HG02678 (cell line): ENCODE measurements around the gene DPP6.

Source experiments
- ATAC-seq: cut with Tn5 transposase; IDR thresholded peaks from one replicate; pipeline ENCODE4 v1.9.1; 2021; ENCODE audit warnings: mild to moderate bottlenecking, moderate library complexity; ENCODE audit not compliant: unreplicated experiment

Gene DPP6

DNA sequence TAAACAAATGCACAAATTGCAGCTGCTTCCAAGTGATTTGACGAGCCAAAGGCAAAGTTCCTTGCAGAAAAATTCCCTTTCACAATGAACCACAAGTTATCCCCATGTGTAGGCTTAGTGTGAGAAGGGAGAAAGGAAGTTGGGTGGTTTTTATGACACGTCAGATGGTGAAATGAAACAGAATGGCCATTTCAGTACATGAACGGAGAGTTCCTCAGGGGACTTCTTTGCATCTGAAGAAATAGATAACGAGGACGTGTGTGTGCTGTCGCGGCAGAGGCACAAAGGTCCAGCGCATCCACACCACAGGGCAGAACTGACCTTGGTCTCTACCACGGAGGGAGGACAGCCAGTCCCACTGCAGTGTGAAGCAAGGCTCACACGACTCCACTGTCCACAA, 814.9 kb downstream of the DPP6 start:
- ATAC-seq = peak; percentile 52

DNA sequence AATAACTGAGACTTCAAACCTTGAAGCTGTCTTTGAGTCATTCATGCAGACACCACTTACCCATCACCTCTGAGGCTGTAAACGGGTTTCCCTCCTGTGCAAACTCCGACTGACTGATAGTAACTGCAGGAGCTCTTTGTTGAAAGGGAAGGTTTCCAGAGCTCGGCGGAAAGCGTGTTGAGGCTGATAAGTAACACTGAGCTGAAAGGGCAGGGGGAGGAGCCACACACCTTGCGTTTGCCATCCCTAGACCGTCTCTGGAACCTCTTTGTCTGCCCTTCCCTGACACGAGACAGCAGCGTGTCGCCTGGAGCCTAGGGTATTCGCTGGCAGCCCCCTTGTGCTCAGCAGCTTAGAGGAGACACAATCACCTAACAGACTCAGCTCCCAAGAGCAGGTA, 816.7 kb downstream of the DPP6 start:
- no peak for ATAC-seq

GRCh38 chr7:154869436-154869835, 817.2 kb downstream of the DPP6 start:
- no peak for ATAC-seq

DNA sequence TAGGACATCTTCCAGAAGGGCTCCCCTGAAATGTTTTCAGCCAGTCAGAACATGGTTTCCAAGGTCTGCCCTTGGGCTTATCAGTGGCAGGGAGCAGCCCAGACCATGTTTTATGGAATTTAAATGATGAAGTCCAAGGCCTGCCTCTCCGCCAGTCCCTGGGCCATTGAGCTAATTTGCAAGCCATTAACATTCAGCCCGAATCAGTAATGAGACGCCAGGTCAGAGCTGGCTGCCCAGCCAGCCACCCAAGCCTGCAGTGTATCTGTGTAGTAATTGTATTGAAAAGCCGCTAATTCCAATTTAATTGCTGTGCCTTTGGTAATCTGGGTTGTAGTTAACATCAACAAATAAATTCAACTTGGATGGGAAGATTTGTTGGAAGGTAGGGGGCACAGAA, 819.3 kb downstream of the DPP6 start:
- no peak for ATAC-seq

- no peak for ATAC-seq
These were observed 819.9 kb downstream of the DPP6 start for GRCh38 chr7:154871928-154872750.

- no peak for ATAC-seq
These were observed 820.8 kb downstream of the DPP6 start for GRCh38 chr7:154872811-154873499.

DNA sequence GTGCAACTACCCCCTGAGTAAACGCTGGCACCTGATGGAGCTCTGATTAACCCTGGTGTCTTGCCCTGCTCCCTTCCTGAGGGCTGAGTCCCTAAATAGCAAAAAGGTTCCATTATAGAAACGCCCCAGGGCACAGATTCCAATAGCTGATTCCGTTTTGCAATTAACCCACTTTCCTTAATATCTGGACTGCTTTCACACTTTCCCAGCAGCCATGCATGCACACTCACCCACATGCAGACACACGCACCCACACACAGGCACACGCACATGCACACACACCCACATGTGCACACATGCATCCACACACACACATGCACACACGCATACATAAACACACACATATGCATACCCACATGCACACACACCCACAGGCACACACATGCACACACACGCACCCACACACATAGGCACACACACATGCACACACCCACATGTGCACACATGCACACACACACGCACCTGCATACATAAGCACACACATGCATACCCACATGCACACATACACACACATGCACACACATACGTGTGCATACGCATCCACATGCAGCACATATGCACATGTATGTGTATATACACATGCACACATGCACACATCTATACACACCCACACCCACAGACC, 821.4 kb downstream of the DPP6 start:
- ATAC-seq = no peak

DNA sequence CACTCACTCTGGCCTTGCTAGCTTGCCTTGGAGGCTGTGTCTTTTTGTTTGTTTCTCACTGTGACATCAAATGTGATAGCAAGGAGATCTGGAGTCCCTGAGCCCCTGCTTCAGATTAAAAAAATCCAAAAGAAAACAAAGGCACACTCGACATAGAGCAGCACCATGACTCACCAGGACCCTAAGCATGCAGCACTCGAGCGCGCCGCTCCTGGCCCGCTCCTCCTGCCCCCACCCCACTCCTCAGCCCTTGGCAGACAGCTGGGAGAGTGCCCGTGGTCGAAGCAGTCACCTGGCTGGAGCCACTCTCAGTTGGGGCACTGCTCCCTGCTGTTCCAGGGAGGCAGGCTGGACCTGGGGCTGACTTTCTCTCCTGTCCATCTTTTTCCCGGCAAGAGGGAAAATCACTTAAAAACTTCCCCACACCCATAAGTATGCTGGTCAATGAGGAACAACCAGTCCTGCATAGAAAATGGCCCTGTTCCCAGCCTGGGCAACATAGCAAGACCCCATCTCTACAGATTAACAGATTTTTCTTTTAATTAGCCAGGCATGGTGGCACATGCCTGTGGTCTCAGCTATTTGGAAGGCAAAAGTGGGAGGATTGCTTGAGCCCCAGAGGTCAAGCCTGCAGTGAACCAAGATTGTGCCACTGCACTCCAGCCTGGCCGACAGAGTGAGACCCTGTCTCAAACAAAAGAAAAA, 822.4 kb downstream of the DPP6 start:
- no peak for ATAC-seq

GRCh38 chr7:154875297-154875696, 823.1 kb downstream of the DPP6 start:
- no peak for ATAC-seq

- ATAC-seq = no peak
These were observed 824.3 kb downstream of the DPP6 start for GRCh38 chr7:154876516-154876915.

DNA sequence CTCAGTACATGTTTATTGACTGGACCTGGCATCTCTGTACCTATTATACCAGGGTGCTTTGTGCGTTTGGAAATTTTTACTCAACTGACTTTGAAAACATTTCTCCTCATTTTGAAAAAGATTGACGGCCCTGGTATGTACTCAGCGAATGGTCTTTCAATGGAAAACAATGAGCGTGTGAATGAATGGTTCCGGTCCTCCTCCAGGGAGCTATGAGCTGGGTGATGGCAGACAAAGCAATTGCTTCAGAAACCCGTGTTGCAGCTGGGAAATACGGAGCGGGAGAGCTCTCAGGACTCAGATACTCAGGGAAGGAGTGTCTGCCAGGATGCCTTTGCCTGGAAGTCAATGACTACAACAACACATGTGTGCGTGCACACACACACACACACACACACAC, 824.8 kb downstream of the DPP6 start:
- no peak for ATAC-seq

DNA sequence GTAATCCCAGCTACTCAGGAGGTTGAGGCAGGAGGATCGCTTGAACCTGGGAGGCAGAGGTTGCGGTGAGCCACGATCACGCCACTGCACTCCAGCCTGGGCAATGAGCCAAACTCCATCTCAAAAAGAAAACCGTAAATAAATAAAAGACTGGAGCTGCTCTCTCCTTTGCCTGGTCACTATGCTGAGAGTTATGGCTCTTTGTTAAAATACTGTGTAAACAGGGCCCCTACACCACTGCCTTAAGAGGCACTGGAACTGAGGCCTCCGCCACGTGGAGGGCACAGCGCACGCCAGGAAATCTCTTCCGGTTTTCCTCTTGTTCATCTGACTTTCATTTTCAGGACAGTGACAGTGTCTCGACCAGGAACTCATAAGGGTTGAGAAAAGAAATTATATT, 827.4 kb downstream of the DPP6 start:
- ATAC-seq = no peak

DNA sequence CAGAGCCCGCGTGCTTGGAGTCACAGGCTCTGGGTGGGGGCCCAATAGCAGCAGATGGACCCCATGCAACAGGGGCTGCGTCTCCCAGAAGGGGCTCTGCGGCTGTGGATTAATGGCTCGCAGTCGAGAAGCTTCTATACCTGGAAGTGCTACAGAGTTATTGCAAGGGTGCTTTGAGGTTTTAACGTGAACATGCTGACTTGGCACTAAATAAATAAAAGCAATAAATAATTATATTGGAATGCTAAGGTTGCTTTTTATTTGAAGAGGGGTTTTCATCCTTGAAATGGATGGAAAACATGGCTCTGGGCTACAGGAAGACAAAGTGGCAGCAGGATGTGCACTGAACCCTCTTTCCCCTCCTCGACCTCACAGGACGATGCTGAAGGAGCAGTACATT, 828.3 kb downstream of the DPP6 start:
- ATAC-seq = no peak

DNA sequence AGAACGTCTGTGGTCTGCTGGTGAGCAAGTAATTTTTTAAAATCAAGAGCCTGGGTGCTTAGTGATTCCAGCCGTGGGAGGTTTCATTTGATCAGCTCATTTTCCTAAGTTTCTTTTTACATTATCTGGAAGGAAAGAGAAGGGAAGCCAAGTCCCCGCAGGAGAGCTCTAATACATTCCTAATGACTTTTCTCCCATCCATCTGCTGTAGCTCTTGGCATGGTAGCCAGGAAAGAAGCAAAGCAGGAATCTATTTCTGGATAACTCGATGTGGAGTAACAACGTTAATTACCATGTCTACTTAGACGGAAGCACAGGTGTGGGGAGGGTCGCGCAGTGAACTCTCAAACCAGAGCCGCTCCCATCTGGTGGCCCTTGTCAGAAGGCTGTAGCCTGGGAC, 828.8 kb downstream of the DPP6 start:
- ATAC-seq = no peak

DNA sequence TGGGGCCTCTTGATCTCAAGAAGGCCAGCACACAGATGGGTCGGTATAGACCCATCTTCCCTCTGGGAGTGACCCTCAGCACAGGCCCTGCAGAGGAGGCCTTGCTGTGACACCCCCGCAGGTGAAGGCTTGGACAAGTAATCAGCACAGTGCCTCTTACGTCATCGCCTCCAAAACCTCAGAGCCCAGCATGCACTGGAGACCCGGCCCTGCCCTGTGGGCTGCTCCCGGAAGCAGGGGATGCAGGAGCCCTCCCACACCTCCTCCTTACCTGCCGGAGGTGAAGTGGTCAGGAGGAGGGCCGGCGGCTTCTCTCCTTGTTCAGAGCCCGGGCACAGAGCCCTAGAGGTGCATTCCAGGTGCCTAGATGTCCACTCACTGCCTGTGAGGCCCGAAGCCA, 829.3 kb downstream of the DPP6 start:
- ATAC-seq = no peak

GRCh38 chr7:154882931-154883474, 830.8 kb downstream of the DPP6 start:
- no peak for ATAC-seq

GRCh38 chr7:154884348-154884920, 832.2 kb downstream of the DPP6 start:
- no peak for ATAC-seq

DNA sequence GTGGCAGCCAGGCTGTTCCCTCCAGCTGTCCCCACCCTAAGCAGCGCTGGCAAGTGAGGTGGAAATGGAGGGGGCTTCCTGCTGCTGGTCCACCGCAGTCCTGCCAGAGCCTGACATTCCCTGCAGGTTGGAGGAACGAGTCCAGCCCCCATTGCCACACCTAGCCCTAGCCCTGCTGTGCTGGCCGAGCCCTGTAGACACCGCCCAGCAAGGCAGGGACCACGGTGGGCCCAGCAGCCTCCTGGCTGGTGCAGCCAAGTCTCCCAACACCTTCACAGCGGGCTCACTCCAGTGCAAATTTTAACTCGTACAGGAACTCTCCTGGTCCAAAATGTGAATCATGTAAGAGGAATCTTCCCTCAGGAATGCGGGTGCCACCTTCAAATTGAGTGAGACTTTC, 834.4 kb downstream of the DPP6 start:
- no peak for ATAC-seq

DNA sequence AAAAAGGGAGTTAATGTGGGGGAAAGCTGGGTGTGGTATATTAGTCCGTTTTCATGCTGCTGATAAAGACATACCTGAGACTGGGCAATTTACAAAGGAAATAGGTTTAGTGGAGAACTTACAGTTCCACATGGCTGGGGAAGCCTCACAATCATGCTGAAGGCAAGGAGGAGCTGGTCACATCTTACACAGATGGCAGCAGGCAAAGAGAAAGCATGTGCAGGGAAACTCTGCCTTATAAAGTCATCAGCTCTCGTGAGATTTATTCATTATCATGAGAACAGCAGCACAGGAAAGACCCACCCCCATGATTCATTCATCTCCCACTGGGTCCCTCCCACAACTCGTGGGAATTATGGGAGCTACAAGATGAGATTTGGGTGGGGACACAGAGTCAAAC, 836.5 kb downstream of the DPP6 start:
- no peak for ATAC-seq

DNA sequence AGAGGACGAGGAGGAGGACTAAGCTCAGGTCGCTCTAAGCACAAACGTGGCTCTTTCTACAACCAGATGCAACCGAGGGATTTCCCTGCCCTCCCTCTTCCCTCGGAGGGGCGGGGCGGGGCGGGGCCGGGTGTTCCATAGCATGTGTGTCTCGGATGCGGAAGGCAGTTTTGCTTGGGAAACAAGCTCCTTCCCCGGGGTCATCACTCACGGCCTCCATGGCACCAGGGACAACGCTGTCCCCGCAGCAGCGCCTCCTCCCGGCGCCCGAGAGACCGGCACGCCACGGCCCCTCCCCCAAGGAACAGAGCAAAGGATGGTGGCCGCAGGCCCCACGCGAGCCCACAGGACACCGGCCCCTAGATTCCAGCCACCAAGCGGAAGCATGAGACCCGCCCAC, 840.3 kb downstream of the DPP6 start:
- no peak for ATAC-seq

GRCh38 chr7:154896076-154896475, 843.9 kb downstream of the DPP6 start:
- ATAC-seq = no peak
